ENCODE results near the gene GPR17. TPM values are rescaled to one million over a fixed set of nuclear protein-coding genes. Genes with fewer than 3 reads are reported as not detected.

The GPR17 gene
- total RNA-seq, 1 donor from 2014 or later: 0.18 TPM

- H3K4me2 ChIP-seq (ENCODE audit: low read length): no peak overlapping the region
- H3K4me1 ChIP-seq (ENCODE audit: insufficient read depth, low read length): peaks cover 14% of the 10 kb centered on the region
- H3K27ac Mint-ChIP-seq (ENCODE audit: unreplicated experiment): peak overlapping the region; percentile 47
- H3K36me3 Mint-ChIP-seq (ENCODE audit: low read depth, unreplicated experiment): peaks cover 1% of the 10 kb centered on the region
- peak overlapping the region; percentile 50 for H3K4me3 Mint-ChIP-seq (ENCODE audit: unreplicated experiment)
- H3K4me1 Mint-ChIP-seq (ENCODE audit: low read depth, unreplicated experiment): peaks cover 20% of the 10 kb centered on the region
- no peaks in the 10 kb centered on the region for H3K79me2 ChIP-seq (ENCODE audit: insufficient read depth, low read length)
- H3K9me3 ChIP-seq (ENCODE audit: insufficient read depth, low read depth, low read length): no peaks in the 10 kb centered on the region
- no peak overlapping the region for H2AFZ ChIP-seq (ENCODE audit: low read depth, low read length)
- H3K27ac ChIP-seq (ENCODE audit: low read depth, low read length): no peak overlapping the region
- H3K27me3 ChIP-seq (ENCODE audit: insufficient read depth, low read length): no peaks in the 10 kb centered on the region
- H3K27me3 Mint-ChIP-seq (ENCODE audit: low read depth, unreplicated experiment): no peaks in the 10 kb centered on the region
- H3K9me3 Mint-ChIP-seq (ENCODE audit: unreplicated experiment): no peaks in the 10 kb centered on the region
- H3K9ac ChIP-seq (ENCODE audit: low read length): no peak overlapping the region
- H3K4me3 ChIP-seq (ENCODE audit: insufficient read depth, low read depth, low read length): no peak overlapping the region
- no peaks in the 10 kb centered on the region for H3K36me3 ChIP-seq (ENCODE audit: insufficient read depth, low read length)
- TF ChIP-seq CTCF (IDR thresholded peaks at IDR 0.05; ENCODE audit: insufficient read depth, low read depth, low read length) (no peak), EZH2 (IDR thresholded peaks at IDR 0.05; ENCODE audit: insufficient read depth, low read length) (no peak)
- FAIRE-seq (no peak), DNase-seq (ENCODE audit: low read depth) (no peak)
- no peaks in the 10 kb centered on the region for H4K20me1 ChIP-seq (ENCODE audit: insufficient read depth, low read length)
Measured at GRCh38 chr2:127643439-127644065, 2.4 kb upstream of the GPR17 start.

- Mint-ChIP-seq H3K9me3 (ENCODE audit: unreplicated experiment) (no peaks in the 10 kb centered on the region), H3K4me1 (ENCODE audit: low read depth, unreplicated experiment) (peaks cover 20% of the 10 kb centered on the region), H3K27me3 (ENCODE audit: low read depth, unreplicated experiment) (no peaks in the 10 kb centered on the region), H3K27ac (ENCODE audit: unreplicated experiment) (no peak overlapping the region), H3K4me3 (ENCODE audit: unreplicated experiment) (no peak overlapping the region), H3K36me3 (ENCODE audit: low read depth, unreplicated experiment) (peaks cover 1% of the 10 kb centered on the region)
- no peaks in the 10 kb centered on the region for H3K27me3 ChIP-seq (ENCODE audit: insufficient read depth, low read length)
- TF ChIP-seq CTCF (IDR thresholded peaks at IDR 0.05; ENCODE audit: insufficient read depth, low read depth, low read length): no peak
- no peak for TF ChIP-seq EZH2 (IDR thresholded peaks at IDR 0.05; ENCODE audit: insufficient read depth, low read length)
- no peak overlapping the region for H3K4me3 ChIP-seq (ENCODE audit: insufficient read depth, low read depth, low read length)
- H3K36me3 ChIP-seq (ENCODE audit: insufficient read depth, low read length): no peaks in the 10 kb centered on the region
- FAIRE-seq: no peak
- no peak for DNase-seq (ENCODE audit: low read depth)
- no peaks in the 10 kb centered on the region for H3K9me3 ChIP-seq (ENCODE audit: insufficient read depth, low read depth, low read length)
- H3K9ac ChIP-seq (ENCODE audit: low read length): no peak overlapping the region
- H4K20me1 ChIP-seq (ENCODE audit: insufficient read depth, low read length): no peaks in the 10 kb centered on the region
- H3K4me1 ChIP-seq (ENCODE audit: insufficient read depth, low read length): peaks cover 14% of the 10 kb centered on the region
- no peak overlapping the region for H3K4me2 ChIP-seq (ENCODE audit: low read length)
- H3K79me2 ChIP-seq (ENCODE audit: insufficient read depth, low read length): no peaks in the 10 kb centered on the region
- H2AFZ ChIP-seq (ENCODE audit: low read depth, low read length): no peak overlapping the region
- H3K27ac ChIP-seq (ENCODE audit: low read depth, low read length): no peak overlapping the region
Measured at GRCh38 chr2:127644066-127645025, 1.6 kb upstream of the GPR17 start.

All from astrocyte (in vitro differentiated cells and primary cell).